Glutamatergic neuron (in vitro differentiated cells): ENCODE data around the gene DCLK2. TPM values are rescaled to one million over a fixed set of nuclear protein-coding genes. Genes with fewer than 3 reads are reported as not detected.

ENCODE experiments used
- DNase-seq: peaks from one replicate; pipeline ENCODE4 v3.0.0; 2022
- H3K27ac Mint-ChIP-seq: one replicate; pipeline ENCODE4 v1.8.0; 2020; ENCODE audit warnings: mild to moderate bottlenecking, mixed read lengths, inconsistent platforms; ENCODE audit not compliant: unreplicated experiment
- H3K27me3 Mint-ChIP-seq: one replicate; pipeline ENCODE4 v1.8.0; 2020; ENCODE audit warnings: mild to moderate bottlenecking, moderate library complexity, mixed read lengths, inconsistent platforms; ENCODE audit not compliant: unreplicated experiment
- H3K36me3 Mint-ChIP-seq: one replicate; pipeline ENCODE4 v1.8.0; 2020; ENCODE audit warnings: mild to moderate bottlenecking, mixed read lengths, inconsistent platforms; ENCODE audit not compliant: unreplicated experiment
- H3K4me1 Mint-ChIP-seq: one replicate; pipeline ENCODE4 v1.8.0; 2020; ENCODE audit warnings: mild to moderate bottlenecking, low read depth, mixed read lengths, inconsistent platforms; ENCODE audit not compliant: unreplicated experiment
- H3K4me3 Mint-ChIP-seq: one replicate; pipeline ENCODE4 v1.8.0; 2020; ENCODE audit warnings: mild to moderate bottlenecking, mixed read lengths, inconsistent platforms; ENCODE audit not compliant: unreplicated experiment
- H3K9me3 Mint-ChIP-seq: one replicate; pipeline ENCODE4 v1.8.0; 2020; ENCODE audit warnings: mild to moderate bottlenecking, moderate library complexity, mixed read lengths, inconsistent platforms; ENCODE audit not compliant: unreplicated experiment
- total RNA-seq: library from RNA; stranded (reverse); fragmentation: NEBNext Ultra II Directional; extraction: Animal tissue kit (Norgen Biotek cat#: 25700); gene quantifications from one replicate; pipeline ENCODE4 v1.2.1, GENCODE V29; 2021; ENCODE audit not compliant: unreplicated experiment
- TF ChIP-seq, protein P1 (sequence below): fragments of 200-600 bp; sonication (generic); IDR thresholded peaks from one replicate; pipeline ENCODE4 v1.5.0; 2021; ENCODE audit not compliant: partially characterized antibody, unreplicated experiment

DCLK2 gene
- total RNA-seq, 1 donor from 2014 or later = 36.8 TPM

DNA sequence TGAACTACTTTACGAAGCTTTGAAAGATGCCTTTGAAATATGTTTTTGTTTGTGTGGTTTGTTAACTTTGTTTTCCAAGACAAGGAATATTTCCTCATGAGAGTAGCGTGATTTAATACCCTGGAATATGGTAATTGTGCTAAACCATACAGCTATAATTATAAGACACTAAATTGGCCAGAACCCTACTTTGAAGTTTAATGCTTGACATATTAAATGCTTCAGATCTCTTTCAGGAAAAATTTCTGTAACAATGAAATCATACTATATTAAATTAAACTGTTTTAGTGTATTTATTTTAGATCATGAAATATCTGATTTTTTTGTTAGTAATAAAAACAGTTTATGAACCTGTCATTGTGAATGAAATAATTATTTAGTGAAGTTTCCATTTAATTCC lies 63.5 kb downstream of the DCLK2 start:
- Mint-ChIP-seq H3K4me1 (peaks cover 4% of the 10 kb centered on the region), H3K36me3 (no peaks in the 10 kb centered on the region), H3K27me3 (peaks cover 2% of the 10 kb centered on the region), H3K27ac (no peak overlapping the region), H3K9me3 (no peaks in the 10 kb centered on the region), H3K4me3 (no peak overlapping the region)
- DNase-seq = no peak
- TF ChIP-seq, protein P1, sequence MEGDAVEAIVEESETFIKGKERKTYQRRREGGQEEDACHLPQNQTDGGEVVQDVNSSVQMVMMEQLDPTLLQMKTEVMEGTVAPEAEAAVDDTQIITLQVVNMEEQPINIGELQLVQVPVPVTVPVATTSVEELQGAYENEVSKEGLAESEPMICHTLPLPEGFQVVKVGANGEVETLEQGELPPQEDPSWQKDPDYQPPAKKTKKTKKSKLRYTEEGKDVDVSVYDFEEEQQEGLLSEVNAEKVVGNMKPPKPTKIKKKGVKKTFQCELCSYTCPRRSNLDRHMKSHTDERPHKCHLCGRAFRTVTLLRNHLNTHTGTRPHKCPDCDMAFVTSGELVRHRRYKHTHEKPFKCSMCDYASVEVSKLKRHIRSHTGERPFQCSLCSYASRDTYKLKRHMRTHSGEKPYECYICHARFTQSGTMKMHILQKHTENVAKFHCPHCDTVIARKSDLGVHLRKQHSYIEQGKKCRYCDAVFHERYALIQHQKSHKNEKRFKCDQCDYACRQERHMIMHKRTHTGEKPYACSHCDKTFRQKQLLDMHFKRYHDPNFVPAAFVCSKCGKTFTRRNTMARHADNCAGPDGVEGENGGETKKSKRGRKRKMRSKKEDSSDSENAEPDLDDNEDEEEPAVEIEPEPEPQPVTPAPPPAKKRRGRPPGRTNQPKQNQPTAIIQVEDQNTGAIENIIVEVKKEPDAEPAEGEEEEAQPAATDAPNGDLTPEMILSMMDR = no peak

- TF ChIP-seq, protein P1 = no peak
- Mint-ChIP-seq H3K4me1 (no peaks in the 10 kb centered on the region), H3K27ac (no peak overlapping the region), H3K9me3 (no peaks in the 10 kb centered on the region), H3K36me3 (no peaks in the 10 kb centered on the region), H3K4me3 (no peak overlapping the region), H3K27me3 (peaks cover 2% of the 10 kb centered on the region)
- DNase-seq = no peak
Observed at GRCh38 chr4:150142831-150143230, 64.6 kb downstream of the DCLK2 start.

DNA sequence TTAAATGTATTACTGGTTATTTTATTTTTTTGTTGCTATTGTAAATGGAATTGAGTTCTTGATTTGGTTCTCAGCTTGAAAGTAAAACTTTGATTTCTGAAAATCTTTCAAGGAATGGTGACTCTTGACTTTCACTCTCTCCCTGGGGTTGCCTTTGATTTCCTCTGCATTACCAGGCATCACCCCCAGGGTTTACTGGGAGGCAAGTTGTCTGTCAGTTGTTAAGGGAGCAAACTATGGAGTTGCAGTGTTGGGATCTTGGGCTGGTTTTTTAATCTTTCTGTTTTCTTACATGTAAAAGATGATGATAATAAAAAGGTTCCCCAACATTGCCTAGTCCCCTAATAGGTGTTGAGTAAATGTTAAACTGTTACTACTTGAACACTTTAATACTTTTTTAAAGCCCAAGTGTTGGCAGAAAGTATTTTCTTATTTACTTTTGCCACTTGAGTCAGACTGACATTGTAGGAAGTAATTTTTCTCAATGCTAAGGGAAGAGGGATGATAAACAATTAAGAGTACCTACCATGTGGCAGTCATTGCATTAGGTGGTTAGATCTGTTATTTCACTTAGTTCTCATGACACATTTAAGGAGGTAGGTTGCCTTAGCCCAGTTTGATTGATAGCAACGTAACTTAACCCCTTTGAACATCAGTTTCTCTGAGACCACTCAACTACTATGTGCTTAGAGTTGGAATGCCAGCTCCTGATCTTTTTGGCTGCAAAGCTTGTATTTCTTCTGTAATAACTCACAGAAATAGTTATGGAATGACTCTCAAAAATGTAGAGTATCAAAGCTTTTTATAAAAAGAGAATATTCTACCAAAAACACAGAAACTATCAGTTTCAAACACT lies 67.1 kb downstream of the DCLK2 start:
- TF ChIP-seq, protein P1 = peak; percentile 25
- Mint-ChIP-seq H3K27me3 (peaks cover 4% of the 10 kb centered on the region), H3K9me3 (no peaks in the 10 kb centered on the region), H3K4me1 (peaks cover 2% of the 10 kb centered on the region), H3K4me3 (no peak overlapping the region), H3K27ac (no peak overlapping the region), H3K36me3 (no peaks in the 10 kb centered on the region)
- DNase-seq = no peak

- TF ChIP-seq, protein P1 = no peak
- no peaks in the 10 kb centered on the region for H3K9me3 Mint-ChIP-seq
- no peak overlapping the region for H3K27ac Mint-ChIP-seq
- peaks cover 2% of the 10 kb centered on the region for H3K4me1 Mint-ChIP-seq
- H3K4me3 Mint-ChIP-seq = no peak overlapping the region
- no peaks in the 10 kb centered on the region for H3K36me3 Mint-ChIP-seq
- DNase-seq = no peak
- H3K27me3 Mint-ChIP-seq = peaks cover 4% of the 10 kb centered on the region
Observed at GRCh38 chr4:150145946-150146340, 67.7 kb downstream of the DCLK2 start.

DNA sequence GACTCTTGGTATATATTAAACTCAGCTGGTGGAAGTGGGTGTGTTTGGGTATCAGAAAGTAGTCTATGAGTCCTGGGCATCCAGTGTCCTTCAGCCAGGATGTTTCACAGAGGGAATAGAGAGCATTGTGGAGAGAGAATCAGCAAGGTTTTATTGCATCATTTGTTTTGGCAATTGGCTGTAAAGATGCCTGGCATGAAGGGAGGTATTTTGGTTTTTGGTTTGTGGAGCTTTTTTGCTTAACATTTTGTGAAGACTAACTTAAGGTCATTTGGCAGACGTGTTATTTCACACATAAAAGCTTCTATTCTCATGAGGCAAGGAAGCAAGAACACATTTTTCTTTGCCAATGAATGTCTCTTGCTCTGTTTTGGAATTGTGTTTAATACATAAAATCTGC lies 71.1 kb downstream of the DCLK2 start:
- Mint-ChIP-seq H3K9me3 (peaks cover 3% of the 10 kb centered on the region), H3K4me1 (peaks cover 2% of the 10 kb centered on the region), H3K27ac (no peak overlapping the region), H3K36me3 (no peaks in the 10 kb centered on the region), H3K4me3 (no peak overlapping the region), H3K27me3 (peaks cover 2% of the 10 kb centered on the region)
- DNase-seq = no peak
- TF ChIP-seq, protein P1 = no peak
